Measurements from ENCODE around the gene H2BW2.
"Not testable (repeated sequence)": the region's sequence is repeated elsewhere in the genome, so short reads cannot be mapped to it uniquely, and the experiment has no call there.

Gene H2BW2

GRCh38 chrX:104039689-104040505 lies at the start of gene H2BW2:
H2BW2 (plus strand) TSS chrX:104039956; CDS start chrX:104039995, 39 bp downstream.
- DNase-seq: no peak

GRCh38 chrX:103999234-103999633 lies 40.5 kb upstream of the H2BW2 start:
- no peak for DNase-seq

- DNase-seq: no peak
These were observed 30.9 kb upstream of the H2BW2 start for GRCh38 chrX:104008831-104009230.

- DNase-seq: no peak
These were observed 26.6 kb upstream of the H2BW2 start for GRCh38 chrX:104013158-104013557.

DNA sequence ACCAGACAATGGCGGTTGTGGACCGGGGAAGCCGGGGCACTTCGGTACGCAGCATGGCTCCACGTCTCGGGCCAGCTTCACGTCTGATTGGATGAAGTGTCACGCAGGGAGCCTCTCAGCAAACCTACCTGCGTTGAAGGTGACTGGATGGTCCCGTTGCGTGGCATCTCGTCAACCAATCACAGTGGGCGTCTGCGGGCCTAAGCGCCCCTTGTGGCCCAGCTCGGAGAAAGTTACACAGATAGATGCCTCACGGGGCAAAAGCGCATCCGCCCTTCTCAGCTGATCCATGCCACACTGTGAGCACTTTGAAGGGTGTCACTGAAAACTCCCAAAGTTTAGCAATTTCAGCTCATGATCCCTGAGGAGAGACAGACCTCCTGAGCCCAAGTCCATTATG lies 26.1 kb upstream of the H2BW2 start, which contains the start of gene H2BW1:
Gene H2BW1 (minus strand): TSS at position 103 of the 400 bp plus-strand sequence. CDS start 132 bp downstream, outside the sequence.
- no peak for DNase-seq

DNA sequence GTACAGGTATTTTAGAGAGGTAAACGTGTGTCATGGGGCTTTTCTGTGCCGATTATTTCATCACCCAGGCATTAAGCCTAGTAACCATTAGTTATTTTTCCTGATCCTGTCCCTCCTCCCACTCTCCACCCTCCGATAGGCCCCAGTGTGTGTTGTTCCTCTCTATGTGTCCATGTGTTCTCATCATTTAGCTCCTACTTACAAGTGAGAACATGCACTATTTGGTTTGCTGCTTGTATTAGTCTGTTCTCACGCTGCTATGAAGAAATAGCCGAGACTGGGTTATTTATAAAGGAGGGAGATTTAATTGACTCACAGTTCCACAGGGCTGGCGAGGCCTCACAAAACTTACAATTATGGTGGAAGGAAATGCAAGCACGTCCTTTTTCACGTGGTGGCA lies 24.2 kb upstream of the H2BW2 start:
- not testable (repeated sequence) for DNase-seq

DNA sequence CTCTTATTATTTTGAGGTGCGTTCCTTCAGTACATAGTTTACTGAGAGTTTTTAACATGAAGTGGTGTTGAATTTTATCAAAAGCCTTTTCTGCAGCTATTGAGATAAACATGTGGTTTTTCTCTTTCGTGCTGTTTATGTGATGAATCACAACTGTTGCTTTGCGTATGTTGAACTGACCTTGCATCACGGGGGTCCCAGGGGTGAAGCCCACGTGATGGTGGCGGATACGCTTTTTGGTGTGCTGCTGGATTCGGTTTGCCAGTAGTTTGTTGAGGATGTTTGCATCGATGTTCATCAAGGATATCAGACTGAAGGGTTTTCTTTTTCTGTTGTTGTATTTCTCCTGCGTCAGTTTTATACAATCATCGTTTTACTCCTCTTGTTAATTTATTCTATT lies 21.6 kb upstream of the H2BW2 start:
- DNase-seq: no peak

DNA sequence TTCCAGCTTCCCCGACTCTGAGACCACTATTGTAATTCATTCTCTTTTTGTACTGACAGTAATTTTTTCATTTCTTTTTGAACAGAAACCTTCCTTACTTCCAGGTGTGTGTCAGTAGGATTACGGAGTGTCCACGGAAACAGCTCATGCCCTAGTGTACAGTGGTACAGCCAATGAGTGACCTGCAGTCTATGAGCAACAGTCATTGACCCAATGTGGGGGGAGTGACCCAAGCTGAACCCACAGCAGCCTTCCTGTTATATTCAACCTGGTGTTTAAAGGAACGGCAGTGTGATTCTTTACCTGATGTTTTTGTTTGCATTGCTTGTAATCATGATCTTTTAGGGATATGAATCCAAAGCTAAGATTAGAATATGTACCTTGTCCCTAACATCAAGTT lies 1.2 kb downstream of the H2BW2 start:
- no peak for DNase-seq

GRCh38 chrX:104045642-104046041 lies 5.9 kb downstream of the H2BW2 start:
- DNase-seq: no peak

DNA sequence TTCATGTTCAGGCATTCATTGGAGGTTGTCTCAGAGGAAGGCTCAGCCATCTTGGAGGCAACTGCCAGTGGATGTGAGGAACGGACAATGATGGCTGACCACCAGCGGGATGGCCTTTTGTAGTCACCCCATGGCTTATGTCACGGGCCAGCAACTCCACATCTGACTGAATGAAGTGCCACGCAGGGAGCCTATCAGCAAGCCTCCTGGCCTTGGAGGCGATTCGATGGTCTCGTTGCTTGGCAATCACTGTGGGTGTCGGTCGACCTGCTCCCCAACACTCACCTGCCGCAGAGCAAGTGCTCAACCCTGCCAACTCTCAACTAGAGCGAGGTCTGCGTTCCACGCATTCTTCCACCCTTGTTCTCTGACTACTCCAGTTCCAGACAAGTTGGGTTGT lies 7.4 kb downstream of the H2BW2 start:
- no peak for DNase-seq

DNA sequence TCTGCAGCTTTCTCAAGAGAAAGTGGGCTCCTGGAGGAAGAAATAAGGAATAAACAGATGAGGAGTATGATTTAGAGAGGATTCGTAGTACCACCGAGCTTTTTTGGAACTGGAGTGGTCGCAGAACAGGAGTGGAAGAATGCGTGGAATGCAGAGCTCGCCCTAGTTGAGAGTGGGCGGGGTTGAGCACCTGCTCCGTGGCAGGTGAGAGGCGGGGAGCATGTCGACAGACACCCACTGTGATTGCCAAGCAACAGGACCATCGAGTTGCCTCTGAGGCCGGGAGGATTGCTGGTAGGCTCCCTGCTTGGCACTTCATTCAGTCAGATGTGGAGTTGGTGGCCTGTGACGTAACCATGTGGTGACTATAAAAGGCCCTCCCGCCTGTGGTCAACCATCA lies 15.2 kb downstream of the H2BW2 start:
- not testable (repeated sequence) for DNase-seq

DNA sequence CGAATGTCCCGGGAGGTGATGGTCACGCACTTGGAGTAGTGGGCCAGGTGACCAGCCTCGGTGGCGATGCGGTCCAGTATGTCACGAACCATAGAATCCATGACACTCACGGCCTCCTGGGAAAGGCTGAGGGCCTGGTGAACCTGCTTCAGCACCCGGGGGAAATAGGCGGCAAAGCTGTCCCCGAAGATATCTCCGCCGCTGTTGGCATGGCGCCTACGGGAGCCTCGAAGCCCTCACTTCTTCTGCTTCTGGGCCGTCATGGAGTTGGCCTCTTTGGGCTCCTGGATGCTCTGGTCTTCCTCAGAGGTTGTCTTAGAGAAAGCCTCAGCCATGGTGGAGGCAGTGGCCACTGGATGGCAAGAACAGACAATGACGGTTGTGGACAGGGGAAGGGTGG lies 22.9 kb downstream of the H2BW2 start:
- DNase-seq: not testable (repeated sequence)

DNA sequence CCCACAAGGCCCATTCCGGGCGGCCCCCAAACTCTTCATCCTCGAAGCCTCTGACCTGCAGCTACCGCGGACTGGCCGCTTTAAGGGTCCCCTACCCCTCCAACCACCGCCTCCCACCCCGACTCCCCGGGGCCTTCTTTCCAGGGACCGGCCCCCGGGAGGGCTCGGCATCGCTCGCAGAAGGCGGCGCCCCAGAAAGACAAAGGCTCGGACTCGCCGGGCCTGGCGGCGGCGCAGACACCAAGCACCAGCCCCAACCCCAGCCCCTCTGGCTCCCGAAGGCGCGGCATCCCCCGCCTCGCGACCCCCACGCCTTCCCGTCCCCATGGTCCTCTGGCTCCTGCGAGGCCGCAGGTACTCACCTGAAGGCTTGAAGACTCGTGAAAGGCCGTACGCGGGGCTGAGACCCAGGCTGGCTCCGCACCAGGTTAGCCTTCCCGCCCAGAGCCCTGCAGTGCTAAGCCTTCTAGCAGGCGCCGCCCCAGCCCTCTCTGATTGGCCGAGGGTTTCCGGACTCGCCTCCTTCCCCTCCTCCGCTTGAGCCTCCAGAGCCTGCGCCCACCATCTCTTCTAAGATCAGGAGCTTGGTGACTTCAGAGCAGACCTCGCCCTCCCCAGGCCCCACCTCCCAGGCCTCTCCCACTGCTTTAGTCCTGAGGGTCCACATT lies 36.2 kb downstream of the H2BW2 start, which contains the start of gene TMSB15C:
Gene TMSB15C (minus strand): TSS at position 459 of the 668 bp plus-strand sequence.
- DNase-seq: not testable (repeated sequence)

- DNase-seq: not testable (repeated sequence)
These were observed 38.1 kb downstream of the H2BW2 start for GRCh38 chrX:104077854-104078253.

GRCh38 chrX:104084063-104084462 lies 44.3 kb downstream of the H2BW2 start:
- no peak for DNase-seq

- DNase-seq: no peak
These were observed 45.0 kb downstream of the H2BW2 start for GRCh38 chrX:104084534-104085277.

DNA sequence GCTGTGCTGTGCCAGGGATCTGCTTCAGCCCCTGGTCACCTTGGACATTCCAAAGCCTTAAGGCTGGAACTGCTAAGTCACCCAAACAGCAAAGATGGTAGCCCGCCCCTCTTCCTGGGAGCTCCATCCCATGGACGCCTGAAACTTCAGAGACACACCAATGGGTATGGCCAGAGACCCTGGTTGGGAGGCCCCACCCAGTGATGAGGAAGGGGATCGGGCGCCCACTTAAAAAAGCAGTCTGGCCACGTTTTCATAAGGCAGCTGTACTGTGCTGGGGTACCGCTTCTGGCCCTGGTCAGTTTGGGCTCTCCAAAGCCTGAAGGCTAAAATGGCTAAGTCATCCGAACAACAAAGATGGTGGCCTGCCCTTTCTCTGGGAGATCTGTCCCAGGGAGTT lies 45.7 kb downstream of the H2BW2 start:
- no peak for DNase-seq

GRCh38 chrX:104085919-104086318 lies 46.2 kb downstream of the H2BW2 start:
- no peak for DNase-seq
